Lung (tissue), 12 donors: ENCODE results near the gene SIRT1. TPM values are rescaled to one million over a fixed set of nuclear protein-coding genes. Genes with fewer than 3 reads are reported as not detected.
"Not testable (repeated sequence)": the region's sequence is repeated elsewhere in the genome, so short reads cannot be mapped to it uniquely, and the experiment has no call there.

Experiments
- ATAC-seq: fragments of 200-7000 bp; cut with Tn5 transposase; one replicate; pipeline ENCODE4 v1.9.1; 2020; ENCODE audit warnings: moderate number of reproducible peaks; ENCODE audit not compliant: insufficient read depth, low FRiP score
- DNase-seq, 3 donors: peaks; one replicate each; pipeline ENCODE4 v3.0.0-alpha.2; 2013 to 2017
- H3K27ac ChIP-seq, 2 donors: one replicate each; pipeline ENCODE4 v1.5.1; 2013; ENCODE audit warnings: mild to moderate bottlenecking in 2 of 2, moderate library complexity in 2 of 2, control low read depth in 1 of 2, inconsistent platforms in 1 of 2, low read depth in 1 of 2, low read length in 1 of 2
- H3K27me3 ChIP-seq, 3 donors: one replicate each; pipeline ENCODE4 v1.5.1; 2013; ENCODE audit warnings: low read length in 2 of 3; ENCODE audit not compliant: control insufficient read depth in 3 of 3, insufficient read depth in 3 of 3
- H3K36me3 ChIP-seq, 4 donors: one replicate each; pipeline ENCODE4 v1.5.1; 2013; ENCODE audit warnings: low read length in 4 of 4, mild to moderate bottlenecking in 1 of 4, moderate library complexity in 1 of 4; ENCODE audit not compliant: control insufficient read depth in 4 of 4, insufficient read depth in 4 of 4
- H3K4me1 ChIP-seq, 5 donors: one replicate each; pipeline ENCODE4 v1.5.1; 2013; ENCODE audit warnings: low read length in 5 of 5, mild to moderate bottlenecking in 2 of 5, moderate library complexity in 1 of 5; ENCODE audit not compliant: control insufficient read depth in 5 of 5, insufficient read depth in 5 of 5
- H3K4me3 ChIP-seq: one replicate; pipeline ENCODE4 v1.5.1; 2013; ENCODE audit warnings: mild to moderate bottlenecking, control low read depth, moderate library complexity
- H3K9ac ChIP-seq, 2 donors: one replicate each; pipeline ENCODE4 v1.5.1; 2013; ENCODE audit warnings: low read length in 2 of 2, control low read depth in 1 of 2; ENCODE audit not compliant: insufficient read depth in 1 of 2
- H3K9me3 ChIP-seq, 4 donors: one replicate each; pipeline ENCODE4 v1.5.1; 2013; ENCODE audit warnings: low read length in 3 of 4, mild to moderate bottlenecking in 1 of 4, moderate library complexity in 1 of 4; ENCODE audit not compliant: control insufficient read depth in 4 of 4, insufficient read depth in 3 of 4
- WGBS, 2 donors: extraction: QIAGEN DNeasy Blood & Tissue Kit; methylation state at CpG; one replicate each; pipeline ENCODE4 v1.1.7; 2013; 5-methylcytosine and 5-hydroxymethylcytosine counted together
- polyA plus RNA-seq, 2 donors: library from polyadenylated mRNA; stranded (reverse); fragments of 200-250 nt; gene quantifications; one replicate each; pipeline ENCODE4 v1.2.1, GENCODE V29; 2013
- total RNA-seq, 2 donors: library from RNA; depleted of rRNA in 1 of 2; stranded (reverse); fragments of >200 nt in 1 of 2; gene quantifications; one replicate each; pipeline ENCODE4 v1.2.1, GENCODE V29; 2014 to 2021
- TF ChIP-seq, protein P1 (sequence below): IDR thresholded peaks from 2 replicates; pipeline ENCODE4 v1.5.1; 2012; ENCODE audit warnings: mild to moderate bottlenecking; ENCODE audit errors: control extremely low read depth, extremely low read depth
- donor health status: control.
- donor health status: control.
- donor health status: Bipolar disorder and iron deficiency.
- donor health status: healthy.
- donor health status: DM: yes; HTN: yes; CAD: no.

Gene SIRT1
- total and polyA plus RNA-seq, 4 donors, result 8.7 to 37.0 (median 13.4) TPM

DNA sequence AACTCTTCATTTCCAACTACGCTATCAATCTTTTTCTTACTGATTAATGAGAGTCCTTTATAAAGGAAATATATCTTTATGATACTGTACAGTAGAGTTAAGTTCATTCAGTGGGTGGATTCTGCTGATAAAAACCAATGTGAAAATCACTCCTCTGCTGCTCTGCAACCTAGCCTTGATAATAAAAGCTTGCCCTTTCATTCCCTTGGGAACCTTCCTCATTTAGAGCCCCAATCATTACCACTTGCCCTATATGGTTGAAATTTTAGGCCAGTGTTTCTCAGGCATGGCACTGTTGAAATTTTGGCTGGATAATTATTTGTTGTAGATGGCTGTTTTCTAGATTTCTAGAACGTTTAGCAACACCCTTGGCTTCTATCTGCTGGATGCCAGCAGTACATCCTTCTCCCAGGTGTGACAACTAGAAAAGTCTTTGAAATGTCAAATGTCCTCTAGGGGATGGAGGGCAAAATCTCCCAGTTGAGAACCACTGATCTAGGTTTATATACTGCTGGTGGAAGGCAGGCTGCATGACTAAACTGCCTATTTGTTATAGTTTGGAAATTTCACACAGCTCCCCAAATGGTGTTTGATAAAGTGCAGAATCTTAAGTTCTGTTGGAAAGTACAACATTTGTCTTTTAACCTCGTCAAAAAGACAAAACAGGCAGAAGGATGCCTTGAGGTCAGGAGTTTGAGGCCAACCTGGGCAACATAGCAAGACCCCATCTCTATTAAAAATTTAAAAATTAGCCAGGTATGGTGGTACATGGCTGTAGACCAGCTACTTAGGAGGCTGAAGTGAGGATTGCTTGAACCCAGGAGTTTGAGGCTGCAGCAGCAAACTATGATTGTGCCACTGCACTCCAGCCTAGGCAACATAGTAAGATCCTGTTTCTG, 8.9 kb upstream of the SIRT1 start:
- TF ChIP-seq, protein P1, sequence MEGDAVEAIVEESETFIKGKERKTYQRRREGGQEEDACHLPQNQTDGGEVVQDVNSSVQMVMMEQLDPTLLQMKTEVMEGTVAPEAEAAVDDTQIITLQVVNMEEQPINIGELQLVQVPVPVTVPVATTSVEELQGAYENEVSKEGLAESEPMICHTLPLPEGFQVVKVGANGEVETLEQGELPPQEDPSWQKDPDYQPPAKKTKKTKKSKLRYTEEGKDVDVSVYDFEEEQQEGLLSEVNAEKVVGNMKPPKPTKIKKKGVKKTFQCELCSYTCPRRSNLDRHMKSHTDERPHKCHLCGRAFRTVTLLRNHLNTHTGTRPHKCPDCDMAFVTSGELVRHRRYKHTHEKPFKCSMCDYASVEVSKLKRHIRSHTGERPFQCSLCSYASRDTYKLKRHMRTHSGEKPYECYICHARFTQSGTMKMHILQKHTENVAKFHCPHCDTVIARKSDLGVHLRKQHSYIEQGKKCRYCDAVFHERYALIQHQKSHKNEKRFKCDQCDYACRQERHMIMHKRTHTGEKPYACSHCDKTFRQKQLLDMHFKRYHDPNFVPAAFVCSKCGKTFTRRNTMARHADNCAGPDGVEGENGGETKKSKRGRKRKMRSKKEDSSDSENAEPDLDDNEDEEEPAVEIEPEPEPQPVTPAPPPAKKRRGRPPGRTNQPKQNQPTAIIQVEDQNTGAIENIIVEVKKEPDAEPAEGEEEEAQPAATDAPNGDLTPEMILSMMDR, result no peak
- no peak overlapping the region for H3K27ac ChIP-seq
- H3K4me1 ChIP-seq, result no peaks in the 10 kb centered on the region
- WGBS, 2 donors, result 71 to 86% methylated on average over 3 of the region's 3 CpGs
- no peaks in the 10 kb centered on the region for H3K27me3 ChIP-seq
- H3K9ac ChIP-seq, result no peak overlapping the region
- no peak for DNase-seq
- no peaks in the 10 kb centered on the region for H3K36me3 ChIP-seq
- no peaks in the 10 kb centered on the region for H3K9me3 ChIP-seq
- no peak overlapping the region for H3K4me3 ChIP-seq
- no peak for ATAC-seq

DNA sequence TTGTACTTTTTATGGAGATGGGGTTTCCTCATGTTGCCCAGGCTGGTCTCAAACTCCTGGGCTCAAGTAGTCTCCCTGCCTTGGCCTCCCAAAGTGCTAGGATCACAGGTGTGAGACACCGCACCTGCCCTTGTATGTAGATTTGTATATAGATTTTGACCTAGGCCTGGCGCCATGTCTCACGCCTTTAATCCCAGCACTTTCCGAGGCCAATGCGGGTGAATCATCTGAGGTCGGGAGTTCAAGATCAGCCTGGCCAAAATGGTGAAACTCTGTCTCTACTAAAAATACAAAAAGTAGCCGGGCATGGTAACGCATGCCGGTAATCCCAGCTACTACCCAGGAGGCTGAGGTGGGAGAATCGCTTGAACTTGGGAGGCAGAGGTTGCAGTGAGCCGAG, 7.0 kb upstream of the SIRT1 start:
- not testable (repeated sequence) for ATAC-seq, H3K9me3 ChIP-seq, H3K27ac ChIP-seq, DNase-seq, H3K4me1 ChIP-seq, H3K27me3 ChIP-seq, H3K9ac ChIP-seq, H3K4me3 ChIP-seq, H3K36me3 ChIP-seq
- 95 to 96% methylated on average over 11 of the region's 11 CpGs for WGBS, 2 donors

DNA sequence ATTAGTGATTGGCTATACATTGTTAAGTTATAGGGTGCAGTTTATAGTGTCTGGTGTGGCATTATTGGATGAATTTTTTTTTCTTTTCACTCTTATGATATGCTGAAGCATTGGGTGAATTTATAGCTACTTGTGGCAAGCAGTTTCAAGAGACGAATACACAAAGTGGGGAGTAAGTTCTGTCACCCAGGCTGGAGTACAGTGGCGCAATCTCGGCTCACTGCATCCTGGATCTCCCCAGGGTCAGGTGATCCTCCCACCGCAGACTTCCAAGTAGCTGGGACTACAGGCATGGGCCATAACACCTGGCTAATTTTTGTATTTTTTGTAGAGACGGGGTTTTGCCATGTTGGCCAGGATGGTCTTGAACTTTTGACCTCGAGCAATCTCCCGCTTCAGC, 6.3 kb upstream of the SIRT1 start:
- ATAC-seq (no peak), DNase-seq (no peak)
- H3K9ac ChIP-seq, result no peak overlapping the region
- H3K27me3 ChIP-seq, result no peaks in the 10 kb centered on the region
- H3K27ac ChIP-seq, result no peak overlapping the region
- H3K36me3 ChIP-seq, result no peaks in the 10 kb centered on the region
- TF ChIP-seq, protein P1, result no peak
- H3K9me3 ChIP-seq, result no peaks in the 10 kb centered on the region
- no peaks in the 10 kb centered on the region for H3K4me1 ChIP-seq
- H3K4me3 ChIP-seq, result no peak overlapping the region
- 90 to 92% methylated on average over 7 of the region's 7 CpGs for WGBS, 2 donors

DNA sequence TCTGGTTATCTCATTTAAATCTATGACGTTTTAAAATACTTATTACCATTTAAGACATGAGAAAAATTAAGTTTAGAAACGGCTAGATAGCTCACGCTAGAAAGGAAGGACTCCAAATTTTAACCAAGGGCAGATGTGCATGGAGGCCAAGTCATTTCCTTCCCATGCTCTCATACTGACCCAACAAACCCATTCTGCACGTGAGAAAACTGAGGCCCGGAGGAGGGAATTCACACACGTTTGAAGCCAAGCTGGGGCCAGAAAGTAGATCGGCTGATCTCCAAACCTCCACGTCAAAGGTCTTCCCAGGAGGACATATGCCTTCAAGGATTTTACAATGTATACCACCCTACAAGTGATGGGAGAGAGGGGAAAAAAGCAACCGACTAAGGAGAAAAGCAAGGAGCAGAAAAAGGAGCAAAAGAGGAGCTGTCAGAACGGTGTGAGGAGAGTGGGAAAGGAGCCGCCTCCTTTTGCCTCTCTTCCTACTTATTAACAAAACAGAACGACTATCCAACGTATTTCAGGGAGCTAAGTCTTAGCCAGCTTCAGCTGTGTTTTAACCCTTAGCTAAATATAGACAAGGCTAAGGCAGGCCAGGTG, 645 bp upstream of the SIRT1 start:
- Histone ChIP-seq H3K4me3 (peak overlapping the region; percentile 48), H3K4me1 (peaks cover 0 to 13% (median 0%) of the 10 kb centered on the region in 5 donors), H3K9ac (peak overlapping the region; percentile 42 to 85), H3K27me3 (no peaks in the 10 kb centered on the region), H3K9me3 (no peaks in the 10 kb centered on the region), H3K36me3 (peaks cover 6 to 18% (median 7%) of the 10 kb centered on the region in 4 donors), H3K27ac (peak overlapping the region; percentile 98 to 100)
- no peak for DNase-seq
- ATAC-seq, result no peak
- 22 to 30% methylated on average over 13 of the region's 13 CpGs for WGBS, 2 donors
- TF ChIP-seq, protein P1, result no peak
